Lower leg skin (tissue), 3 donors: ENCODE results near the gene ZNF789.

Experiments
- POLR2A ChIP-seq, 2 donors: fragments of 450-650 bp; IDR thresholded peaks; one replicate each; pipeline ENCODE4 v1.6.1; 2016 to 2017; ENCODE audit warnings: antibody characterized with exemption in 2 of 2, mild to moderate bottlenecking in 1 of 2, moderate library complexity in 1 of 2
- TF ChIP-seq, protein P1 (sequence below), 3 donors: fragments of 450-650 bp; IDR thresholded peaks; one replicate each; pipeline ENCODE4 v1.5.1; 2016; ENCODE audit warnings: antibody characterized with exemption in 3 of 3, mild to moderate bottlenecking in 3 of 3, moderate library complexity in 2 of 3

DNA sequence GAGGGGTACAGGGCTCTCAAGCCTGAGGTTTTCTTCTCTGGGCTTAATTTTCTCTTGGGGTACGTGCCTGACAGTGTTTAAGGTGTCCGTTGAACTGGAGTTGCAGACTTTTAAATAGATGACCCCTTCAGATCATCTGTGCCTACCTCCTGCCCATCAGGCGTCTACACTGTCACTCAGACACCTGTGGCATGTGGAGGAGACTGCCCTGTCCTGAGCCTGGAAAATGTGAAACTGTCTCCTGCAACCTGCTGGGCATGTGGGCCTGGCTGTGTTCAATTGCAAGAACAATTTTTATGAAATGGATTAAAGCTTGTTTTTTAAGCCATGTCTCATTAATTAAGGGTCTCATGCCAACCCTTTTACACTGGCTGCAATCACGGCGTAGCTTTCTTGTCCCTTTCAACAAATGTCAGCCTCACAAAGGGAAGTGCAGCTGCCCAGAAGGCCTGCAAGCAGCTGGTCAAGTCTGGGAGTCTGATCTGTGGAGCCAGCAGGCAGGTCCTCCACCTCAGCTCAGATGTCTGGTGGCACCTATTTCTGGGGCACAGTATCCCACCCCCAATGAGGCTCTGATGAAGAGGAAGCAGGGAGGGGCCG, 15.5 kb upstream of the ZNF789 start:
- TF ChIP-seq, protein P1, sequence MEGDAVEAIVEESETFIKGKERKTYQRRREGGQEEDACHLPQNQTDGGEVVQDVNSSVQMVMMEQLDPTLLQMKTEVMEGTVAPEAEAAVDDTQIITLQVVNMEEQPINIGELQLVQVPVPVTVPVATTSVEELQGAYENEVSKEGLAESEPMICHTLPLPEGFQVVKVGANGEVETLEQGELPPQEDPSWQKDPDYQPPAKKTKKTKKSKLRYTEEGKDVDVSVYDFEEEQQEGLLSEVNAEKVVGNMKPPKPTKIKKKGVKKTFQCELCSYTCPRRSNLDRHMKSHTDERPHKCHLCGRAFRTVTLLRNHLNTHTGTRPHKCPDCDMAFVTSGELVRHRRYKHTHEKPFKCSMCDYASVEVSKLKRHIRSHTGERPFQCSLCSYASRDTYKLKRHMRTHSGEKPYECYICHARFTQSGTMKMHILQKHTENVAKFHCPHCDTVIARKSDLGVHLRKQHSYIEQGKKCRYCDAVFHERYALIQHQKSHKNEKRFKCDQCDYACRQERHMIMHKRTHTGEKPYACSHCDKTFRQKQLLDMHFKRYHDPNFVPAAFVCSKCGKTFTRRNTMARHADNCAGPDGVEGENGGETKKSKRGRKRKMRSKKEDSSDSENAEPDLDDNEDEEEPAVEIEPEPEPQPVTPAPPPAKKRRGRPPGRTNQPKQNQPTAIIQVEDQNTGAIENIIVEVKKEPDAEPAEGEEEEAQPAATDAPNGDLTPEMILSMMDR (IDR thresholded peaks at IDR 0.05), result no peak
- TF ChIP-seq POLR2A (IDR thresholded peaks at IDR 0.05), result no peak
